WTC11 (cell line): ENCODE measurements around the gene ISCU. TPM values are rescaled to one million over a fixed set of nuclear protein-coding genes. Genes with fewer than 3 reads are reported as not detected.

Source experiments
- ATF1 ChIP-seq: sonication (generic); formaldehyde crosslinking; IDR thresholded peaks from 2 replicates; pipeline ENCODE4 v1.8.1; 2023; ENCODE audit warnings: mild to moderate bottlenecking, moderate library complexity, missing genetic modification reagents
- FOXK1 ChIP-seq: sonication (generic); formaldehyde crosslinking; IDR thresholded peaks from 2 replicates; pipeline ENCODE4 v1.8.0; 2022; ENCODE audit warnings: mild to moderate bottlenecking, moderate library complexity, missing genetic modification reagents
- GRHL2 ChIP-seq: fragments of 250-450 bp; sonication (Bioruptor Pico); IDR thresholded peaks from 2 replicates; pipeline ENCODE4 v1.8.0; 2022; ENCODE audit warnings: mild to moderate bottlenecking, moderate library complexity; ENCODE audit not compliant: insufficient replicate concordance, severe bottlenecking
- MYBL2 ChIP-seq: sonication (generic); formaldehyde crosslinking; IDR thresholded peaks from 2 replicates; pipeline ENCODE4 v1.8.1; 2023; ENCODE audit warnings: mild to moderate bottlenecking, moderate library complexity, missing genetic modification reagents
- RELA ChIP-seq: sonication (generic); formaldehyde crosslinking; IDR thresholded peaks from 2 replicates; pipeline ENCODE4 v1.8.1; 2022; ENCODE audit warnings: missing genetic modification reagents, mild to moderate bottlenecking, borderline replicate concordance
- TEAD4 ChIP-seq: sonication (generic); formaldehyde crosslinking; IDR thresholded peaks from 2 replicates; pipeline ENCODE4 v1.8.0; 2022; ENCODE audit warnings: mild to moderate bottlenecking, missing genetic modification reagents
- ZBTB21 ChIP-seq: sonication (generic); formaldehyde crosslinking; IDR thresholded peaks from 2 replicates; pipeline ENCODE4 v1.8.1; 2023; ENCODE audit warnings: mild to moderate bottlenecking, missing genetic modification reagents, borderline replicate concordance
- ZNF138 ChIP-seq: sonication (generic); formaldehyde crosslinking; conservative IDR thresholded peaks from 2 replicates; pipeline ENCODE4 v1.8.1; 2022; ENCODE audit warnings: mild to moderate bottlenecking, moderate library complexity, missing genetic modification reagents
- ZNF232 ChIP-seq: sonication (generic); formaldehyde crosslinking; IDR thresholded peaks from 2 replicates; pipeline ENCODE4 v1.8.0; 2022; ENCODE audit warnings: mild to moderate bottlenecking, missing genetic modification reagents
- total RNA-seq: library from RNA; stranded (reverse); gene quantifications from 3 replicates; pipeline ENCODE4 v1.2.3, GENCODE V29; 2021
- TF ChIP-seq, protein P1 (sequence below): sonication (generic); formaldehyde crosslinking; conservative IDR thresholded peaks from 2 replicates; pipeline ENCODE4 v1.8.1; 2023; ENCODE audit warnings: mild to moderate bottlenecking, low read depth, missing genetic modification reagents, moderate library complexity
- TF ChIP-seq, protein P2 (sequence below): sonication (generic); formaldehyde crosslinking; IDR thresholded peaks from 2 replicates; pipeline ENCODE4 v1.8.0; 2022; ENCODE audit warnings: mild to moderate bottlenecking, missing genetic modification reagents
- TF ChIP-seq, protein P3 (sequence below): sonication (generic); formaldehyde crosslinking; IDR thresholded peaks from 2 replicates; pipeline ENCODE4 v1.8.1; 2023; ENCODE audit warnings: mild to moderate bottlenecking, missing genetic modification reagents, moderate library complexity
- TF ChIP-seq, protein P4 (sequence below): fragments of 250-450 bp; sonication (Bioruptor Pico); conservative IDR thresholded peaks from 2 replicates; pipeline ENCODE4 v1.9.0; 2021; ENCODE audit warnings: mild to moderate bottlenecking
- TF ChIP-seq, protein P5 (sequence below): sonication (generic); formaldehyde crosslinking; IDR thresholded peaks from 2 replicates; pipeline ENCODE4 v1.8.1; 2023; ENCODE audit warnings: mild to moderate bottlenecking, missing genetic modification reagents
- TF ChIP-seq, protein P6 (sequence below): sonication (generic); formaldehyde crosslinking; IDR thresholded peaks from 2 replicates; pipeline ENCODE4 v1.8.1; 2022; ENCODE audit warnings: mild to moderate bottlenecking, moderate library complexity, missing genetic modification reagents
- TF ChIP-seq, protein P7 (sequence below): sonication (generic); formaldehyde crosslinking; IDR thresholded peaks from 2 replicates; pipeline ENCODE4 v1.8.0; 2022; ENCODE audit warnings: mild to moderate bottlenecking, missing genetic modification reagents

The ISCU gene
- total RNA-seq, 1 experiment from 2014 or later, result 85.9 TPM

DNA sequence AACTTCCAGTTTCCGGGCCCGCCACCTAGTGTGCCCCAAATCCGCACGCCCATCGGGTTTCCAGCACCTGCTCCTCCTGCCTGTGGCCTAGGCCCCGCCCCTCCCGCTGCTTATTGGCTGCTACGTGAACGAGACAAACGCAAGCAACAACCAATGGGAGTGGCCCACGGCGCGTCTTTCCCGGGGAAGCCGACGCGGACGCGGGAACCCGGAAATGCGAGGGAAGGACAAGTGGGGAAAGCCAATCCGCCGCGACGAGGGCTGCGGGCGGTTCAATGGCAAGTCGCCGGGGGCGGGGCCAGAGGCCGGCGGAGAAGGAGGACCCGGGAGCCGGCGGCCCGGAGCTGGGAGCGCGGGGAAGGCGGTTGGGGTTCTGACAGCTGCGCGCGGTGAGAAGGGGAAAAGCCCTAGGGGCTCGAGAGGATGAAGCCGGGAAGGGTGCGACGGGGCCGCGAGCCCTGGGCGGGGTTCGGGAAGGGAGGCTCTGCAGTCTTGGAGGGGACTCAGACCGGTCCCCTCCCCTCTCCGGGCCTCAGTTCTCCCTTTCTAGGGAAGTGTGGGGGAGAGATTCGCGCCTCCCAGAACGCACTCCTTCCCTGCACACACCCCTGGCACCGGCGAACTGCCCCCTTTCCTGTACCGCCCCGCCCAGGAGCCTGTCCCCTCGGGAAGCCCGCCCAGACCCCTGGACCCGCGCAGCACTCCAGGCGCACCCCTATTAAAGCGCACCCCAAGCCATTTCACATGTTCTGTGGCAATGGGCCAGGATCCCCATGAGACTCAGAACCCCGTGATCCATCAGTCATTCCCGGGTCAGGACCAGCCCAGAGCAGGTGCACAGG, 47.2 kb upstream of the ISCU start, which contains the start of gene FICD (continued):
- TF ChIP-seq, protein P1, sequence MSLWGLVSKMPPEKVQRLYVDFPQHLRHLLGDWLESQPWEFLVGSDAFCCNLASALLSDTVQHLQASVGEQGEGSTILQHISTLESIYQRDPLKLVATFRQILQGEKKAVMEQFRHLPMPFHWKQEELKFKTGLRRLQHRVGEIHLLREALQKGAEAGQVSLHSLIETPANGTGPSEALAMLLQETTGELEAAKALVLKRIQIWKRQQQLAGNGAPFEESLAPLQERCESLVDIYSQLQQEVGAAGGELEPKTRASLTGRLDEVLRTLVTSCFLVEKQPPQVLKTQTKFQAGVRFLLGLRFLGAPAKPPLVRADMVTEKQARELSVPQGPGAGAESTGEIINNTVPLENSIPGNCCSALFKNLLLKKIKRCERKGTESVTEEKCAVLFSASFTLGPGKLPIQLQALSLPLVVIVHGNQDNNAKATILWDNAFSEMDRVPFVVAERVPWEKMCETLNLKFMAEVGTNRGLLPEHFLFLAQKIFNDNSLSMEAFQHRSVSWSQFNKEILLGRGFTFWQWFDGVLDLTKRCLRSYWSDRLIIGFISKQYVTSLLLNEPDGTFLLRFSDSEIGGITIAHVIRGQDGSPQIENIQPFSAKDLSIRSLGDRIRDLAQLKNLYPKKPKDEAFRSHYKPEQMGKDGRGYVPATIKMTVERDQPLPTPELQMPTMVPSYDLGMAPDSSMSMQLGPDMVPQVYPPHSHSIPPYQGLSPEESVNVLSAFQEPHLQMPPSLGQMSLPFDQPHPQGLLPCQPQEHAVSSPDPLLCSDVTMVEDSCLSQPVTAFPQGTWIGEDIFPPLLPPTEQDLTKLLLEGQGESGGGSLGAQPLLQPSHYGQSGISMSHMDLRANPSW (CRISPR knock-in tag), result no peak
- TF ChIP-seq ATF1, result no peak
- TF ChIP-seq FOXK1 (CRISPR knock-in tag), result peak; percentile 85
- TF ChIP-seq, protein P2, sequence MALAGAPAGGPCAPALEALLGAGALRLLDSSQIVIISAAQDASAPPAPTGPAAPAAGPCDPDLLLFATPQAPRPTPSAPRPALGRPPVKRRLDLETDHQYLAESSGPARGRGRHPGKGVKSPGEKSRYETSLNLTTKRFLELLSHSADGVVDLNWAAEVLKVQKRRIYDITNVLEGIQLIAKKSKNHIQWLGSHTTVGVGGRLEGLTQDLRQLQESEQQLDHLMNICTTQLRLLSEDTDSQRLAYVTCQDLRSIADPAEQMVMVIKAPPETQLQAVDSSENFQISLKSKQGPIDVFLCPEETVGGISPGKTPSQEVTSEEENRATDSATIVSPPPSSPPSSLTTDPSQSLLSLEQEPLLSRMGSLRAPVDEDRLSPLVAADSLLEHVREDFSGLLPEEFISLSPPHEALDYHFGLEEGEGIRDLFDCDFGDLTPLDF (CRISPR knock-in tag), result no peak
- TF ChIP-seq, protein P3, sequence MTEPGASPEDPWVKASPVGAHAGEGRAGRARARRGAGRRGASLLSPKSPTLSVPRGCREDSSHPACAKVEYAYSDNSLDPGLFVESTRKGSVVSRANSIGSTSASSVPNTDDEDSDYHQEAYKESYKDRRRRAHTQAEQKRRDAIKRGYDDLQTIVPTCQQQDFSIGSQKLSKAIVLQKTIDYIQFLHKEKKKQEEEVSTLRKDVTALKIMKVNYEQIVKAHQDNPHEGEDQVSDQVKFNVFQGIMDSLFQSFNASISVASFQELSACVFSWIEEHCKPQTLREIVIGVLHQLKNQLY (CRISPR knock-in tag), result no peak
- TF ChIP-seq, protein P4, sequence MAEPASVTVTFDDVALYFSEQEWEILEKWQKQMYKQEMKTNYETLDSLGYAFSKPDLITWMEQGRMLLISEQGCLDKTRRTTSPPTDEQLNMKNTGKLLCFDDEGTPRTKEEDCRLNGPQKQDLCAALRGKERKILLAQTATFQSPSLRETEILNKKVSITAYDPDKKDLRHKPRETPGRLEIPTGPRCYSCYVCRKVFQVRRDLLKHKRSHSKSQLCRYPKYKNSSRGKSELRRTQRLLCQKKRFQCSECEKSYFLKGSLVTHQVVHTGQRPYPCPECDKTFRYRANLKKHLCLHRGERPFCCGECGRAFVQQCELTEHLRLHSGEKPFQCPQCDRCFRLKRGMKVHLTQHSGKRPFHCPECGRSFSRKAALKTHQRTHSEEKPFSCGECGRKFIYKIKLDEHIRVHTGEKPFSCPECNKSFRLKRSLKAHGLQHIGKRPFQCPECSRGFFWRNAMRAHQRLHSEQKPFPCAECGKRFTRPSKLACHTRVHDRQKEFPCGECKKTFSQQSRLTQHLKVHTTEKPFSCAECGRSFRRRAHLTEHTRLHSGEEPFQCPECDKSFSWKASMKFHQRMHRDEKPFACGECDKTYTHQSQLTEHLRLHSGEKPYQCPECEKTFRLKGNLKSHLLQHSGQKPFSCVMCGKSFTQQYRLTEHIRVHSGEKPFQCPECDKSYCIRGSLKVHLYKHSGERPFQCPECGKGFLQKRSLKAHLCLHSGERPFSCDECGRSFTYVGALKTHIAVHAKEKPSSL (CRISPR knock-in tag), result no peak
- TF ChIP-seq RELA (CRISPR knock-in tag), result no peak
- TF ChIP-seq TEAD4 (CRISPR knock-in tag), result no peak
- TF ChIP-seq, protein P5, sequence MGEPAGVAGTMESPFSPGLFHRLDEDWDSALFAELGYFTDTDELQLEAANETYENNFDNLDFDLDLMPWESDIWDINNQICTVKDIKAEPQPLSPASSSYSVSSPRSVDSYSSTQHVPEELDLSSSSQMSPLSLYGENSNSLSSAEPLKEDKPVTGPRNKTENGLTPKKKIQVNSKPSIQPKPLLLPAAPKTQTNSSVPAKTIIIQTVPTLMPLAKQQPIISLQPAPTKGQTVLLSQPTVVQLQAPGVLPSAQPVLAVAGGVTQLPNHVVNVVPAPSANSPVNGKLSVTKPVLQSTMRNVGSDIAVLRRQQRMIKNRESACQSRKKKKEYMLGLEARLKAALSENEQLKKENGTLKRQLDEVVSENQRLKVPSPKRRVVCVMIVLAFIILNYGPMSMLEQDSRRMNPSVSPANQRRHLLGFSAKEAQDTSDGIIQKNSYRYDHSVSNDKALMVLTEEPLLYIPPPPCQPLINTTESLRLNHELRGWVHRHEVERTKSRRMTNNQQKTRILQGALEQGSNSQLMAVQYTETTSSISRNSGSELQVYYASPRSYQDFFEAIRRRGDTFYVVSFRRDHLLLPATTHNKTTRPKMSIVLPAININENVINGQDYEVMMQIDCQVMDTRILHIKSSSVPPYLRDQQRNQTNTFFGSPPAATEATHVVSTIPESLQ, result no peak
- TF ChIP-seq ZBTB21 (CRISPR knock-in tag), result no peak
- no peak for TF ChIP-seq ZNF232 (CRISPR knock-in tag)
- 0 out of 2 replicates have a peak, but pooled peaks have one; percentile 20 for TF ChIP-seq MYBL2
- no peak for TF ChIP-seq ZNF138
- no peak for TF ChIP-seq GRHL2 (CRISPR knock-in tag)
- TF ChIP-seq, protein P6, sequence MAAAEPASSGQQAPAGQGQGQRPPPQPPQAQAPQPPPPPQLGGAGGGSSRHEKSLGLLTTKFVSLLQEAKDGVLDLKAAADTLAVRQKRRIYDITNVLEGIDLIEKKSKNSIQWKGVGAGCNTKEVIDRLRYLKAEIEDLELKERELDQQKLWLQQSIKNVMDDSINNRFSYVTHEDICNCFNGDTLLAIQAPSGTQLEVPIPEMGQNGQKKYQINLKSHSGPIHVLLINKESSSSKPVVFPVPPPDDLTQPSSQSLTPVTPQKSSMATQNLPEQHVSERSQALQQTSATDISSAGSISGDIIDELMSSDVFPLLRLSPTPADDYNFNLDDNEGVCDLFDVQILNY, result peak; percentile 83
- TF ChIP-seq, protein P7, sequence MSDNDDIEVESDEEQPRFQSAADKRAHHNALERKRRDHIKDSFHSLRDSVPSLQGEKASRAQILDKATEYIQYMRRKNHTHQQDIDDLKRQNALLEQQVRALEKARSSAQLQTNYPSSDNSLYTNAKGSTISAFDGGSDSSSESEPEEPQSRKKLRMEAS (CRISPR knock-in tag), result peak; percentile 92
- TF ChIP-seq, all 79 proteins: peak for 14
